Measurements from ENCODE around the gene PLXNB2. TPM values are rescaled to one million over a fixed set of nuclear protein-coding genes. Genes with fewer than 3 reads are reported as not detected.

Gene PLXNB2, protein sequence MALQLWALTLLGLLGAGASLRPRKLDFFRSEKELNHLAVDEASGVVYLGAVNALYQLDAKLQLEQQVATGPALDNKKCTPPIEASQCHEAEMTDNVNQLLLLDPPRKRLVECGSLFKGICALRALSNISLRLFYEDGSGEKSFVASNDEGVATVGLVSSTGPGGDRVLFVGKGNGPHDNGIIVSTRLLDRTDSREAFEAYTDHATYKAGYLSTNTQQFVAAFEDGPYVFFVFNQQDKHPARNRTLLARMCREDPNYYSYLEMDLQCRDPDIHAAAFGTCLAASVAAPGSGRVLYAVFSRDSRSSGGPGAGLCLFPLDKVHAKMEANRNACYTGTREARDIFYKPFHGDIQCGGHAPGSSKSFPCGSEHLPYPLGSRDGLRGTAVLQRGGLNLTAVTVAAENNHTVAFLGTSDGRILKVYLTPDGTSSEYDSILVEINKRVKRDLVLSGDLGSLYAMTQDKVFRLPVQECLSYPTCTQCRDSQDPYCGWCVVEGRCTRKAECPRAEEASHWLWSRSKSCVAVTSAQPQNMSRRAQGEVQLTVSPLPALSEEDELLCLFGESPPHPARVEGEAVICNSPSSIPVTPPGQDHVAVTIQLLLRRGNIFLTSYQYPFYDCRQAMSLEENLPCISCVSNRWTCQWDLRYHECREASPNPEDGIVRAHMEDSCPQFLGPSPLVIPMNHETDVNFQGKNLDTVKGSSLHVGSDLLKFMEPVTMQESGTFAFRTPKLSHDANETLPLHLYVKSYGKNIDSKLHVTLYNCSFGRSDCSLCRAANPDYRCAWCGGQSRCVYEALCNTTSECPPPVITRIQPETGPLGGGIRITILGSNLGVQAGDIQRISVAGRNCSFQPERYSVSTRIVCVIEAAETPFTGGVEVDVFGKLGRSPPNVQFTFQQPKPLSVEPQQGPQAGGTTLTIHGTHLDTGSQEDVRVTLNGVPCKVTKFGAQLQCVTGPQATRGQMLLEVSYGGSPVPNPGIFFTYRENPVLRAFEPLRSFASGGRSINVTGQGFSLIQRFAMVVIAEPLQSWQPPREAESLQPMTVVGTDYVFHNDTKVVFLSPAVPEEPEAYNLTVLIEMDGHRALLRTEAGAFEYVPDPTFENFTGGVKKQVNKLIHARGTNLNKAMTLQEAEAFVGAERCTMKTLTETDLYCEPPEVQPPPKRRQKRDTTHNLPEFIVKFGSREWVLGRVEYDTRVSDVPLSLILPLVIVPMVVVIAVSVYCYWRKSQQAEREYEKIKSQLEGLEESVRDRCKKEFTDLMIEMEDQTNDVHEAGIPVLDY (N-terminal part only)
- 145 and 159 TPM in 2 replicates for total RNA-seq

DNA sequence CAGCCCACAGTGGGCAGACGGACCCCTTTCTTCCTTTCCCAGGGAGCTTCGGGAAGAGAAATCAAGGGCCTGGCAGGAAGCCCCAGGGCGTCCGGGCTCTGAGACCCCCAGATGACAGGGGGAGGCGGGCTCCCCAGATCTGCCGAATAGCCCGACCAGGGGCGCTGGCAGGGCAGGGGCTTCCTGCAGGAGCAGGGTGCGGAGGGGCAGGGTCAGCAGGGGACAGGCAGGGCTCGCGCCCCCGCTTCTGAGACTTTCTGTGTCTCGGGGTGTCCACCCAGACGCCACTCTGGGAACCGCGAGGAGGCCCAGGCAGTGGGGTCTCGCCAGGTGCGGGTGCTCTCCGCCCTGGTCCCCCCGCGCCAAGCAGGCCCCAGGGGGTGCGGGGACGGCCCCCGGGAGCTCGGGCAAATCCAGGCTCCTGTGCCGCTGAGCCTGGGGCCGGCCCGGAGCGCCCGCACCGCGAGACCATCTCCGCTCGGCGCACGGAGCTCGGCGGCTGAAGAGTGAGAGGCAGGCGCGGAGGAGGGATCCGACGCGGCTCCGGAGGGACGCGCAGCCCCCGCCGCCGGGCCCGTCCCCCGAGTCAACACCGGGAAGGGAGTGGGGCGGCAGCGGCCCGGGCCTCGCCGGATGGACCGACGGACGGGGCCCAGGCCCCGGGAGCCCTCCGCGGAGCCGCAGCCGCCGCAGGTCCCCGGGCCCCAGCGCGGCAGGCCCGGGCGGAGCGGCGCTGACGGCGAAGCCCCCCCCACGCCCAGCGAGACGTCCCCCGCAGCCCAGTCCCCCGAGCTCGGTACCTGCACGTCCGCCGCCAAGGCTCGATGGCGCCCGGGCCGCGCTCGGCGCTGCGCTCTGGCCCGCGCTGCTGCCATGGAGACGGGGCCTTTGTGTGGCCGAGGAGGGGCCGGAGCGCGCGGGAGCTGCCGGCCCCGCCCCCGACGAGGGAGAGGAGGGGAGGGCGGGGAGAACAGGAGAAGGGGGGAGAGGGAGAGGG, at the start of gene PLXNB2:
PLXNB2 (minus strand) TSS at position 894 of the 997 bp plus-strand sequence. CDS start 17,062 bp downstream, outside the sequence.

GRCh38 chr22:50342651-50343540, 35.5 kb upstream of the PLXNB2 start, which contains the start of gene PPP6R2:
Gene PPP6R2 (plus strand): TSS chr22:50343327. CDS start chr22:50393909, 50,582 bp downstream.

DNA sequence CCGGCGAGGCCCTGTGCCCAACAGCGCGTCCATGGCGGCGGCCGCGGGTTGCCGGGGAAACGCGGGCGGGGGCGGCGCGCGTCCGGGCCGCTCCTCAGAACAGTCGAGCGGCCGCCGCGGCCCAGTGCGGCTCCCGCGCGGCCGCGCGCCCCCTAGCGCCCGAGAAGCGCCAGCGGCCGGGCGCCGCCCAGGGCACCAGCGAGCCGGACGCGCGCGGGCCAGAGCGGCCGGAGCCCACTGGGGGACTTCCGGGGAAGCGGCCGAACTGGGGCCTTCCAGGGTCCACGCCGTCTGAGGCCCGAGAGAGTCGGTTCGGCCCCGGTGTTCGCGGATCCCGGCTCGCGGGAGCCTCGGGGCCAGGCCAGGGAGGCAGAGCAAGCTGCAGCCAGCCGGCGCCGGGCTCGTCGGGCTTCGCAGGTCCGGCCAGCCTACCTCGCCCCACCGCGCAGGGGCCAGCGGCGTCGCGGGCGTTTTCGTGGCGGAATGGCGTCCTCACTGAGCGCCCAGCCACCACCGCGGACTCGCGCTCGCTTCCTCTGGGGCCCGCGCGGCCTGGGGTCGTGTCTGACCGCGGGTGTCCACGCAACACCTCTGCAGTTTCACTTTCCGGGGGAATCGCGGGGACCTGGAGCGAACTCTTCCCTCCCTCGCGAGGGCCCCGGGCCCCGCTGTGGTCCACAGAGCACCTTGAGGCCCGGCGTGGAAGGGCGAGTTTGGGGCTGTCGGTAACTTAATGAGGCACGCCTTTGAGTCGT, 19.7 kb upstream of the PLXNB2 start, which contains the start of gene DENND6B:
DENND6B (minus strand) TSS at position 57 of the 755 bp plus-strand sequence; CDS start at position 33, 24 bp downstream.

GRCh38 chr22:50269970-50270665, 37.3 kb downstream of the PLXNB2 start, which contains the start of gene MAPK11:
Gene MAPK11 (minus strand): TSS chr22:50270380. CDS start chr22:50270292, 88 bp downstream.

DNA sequence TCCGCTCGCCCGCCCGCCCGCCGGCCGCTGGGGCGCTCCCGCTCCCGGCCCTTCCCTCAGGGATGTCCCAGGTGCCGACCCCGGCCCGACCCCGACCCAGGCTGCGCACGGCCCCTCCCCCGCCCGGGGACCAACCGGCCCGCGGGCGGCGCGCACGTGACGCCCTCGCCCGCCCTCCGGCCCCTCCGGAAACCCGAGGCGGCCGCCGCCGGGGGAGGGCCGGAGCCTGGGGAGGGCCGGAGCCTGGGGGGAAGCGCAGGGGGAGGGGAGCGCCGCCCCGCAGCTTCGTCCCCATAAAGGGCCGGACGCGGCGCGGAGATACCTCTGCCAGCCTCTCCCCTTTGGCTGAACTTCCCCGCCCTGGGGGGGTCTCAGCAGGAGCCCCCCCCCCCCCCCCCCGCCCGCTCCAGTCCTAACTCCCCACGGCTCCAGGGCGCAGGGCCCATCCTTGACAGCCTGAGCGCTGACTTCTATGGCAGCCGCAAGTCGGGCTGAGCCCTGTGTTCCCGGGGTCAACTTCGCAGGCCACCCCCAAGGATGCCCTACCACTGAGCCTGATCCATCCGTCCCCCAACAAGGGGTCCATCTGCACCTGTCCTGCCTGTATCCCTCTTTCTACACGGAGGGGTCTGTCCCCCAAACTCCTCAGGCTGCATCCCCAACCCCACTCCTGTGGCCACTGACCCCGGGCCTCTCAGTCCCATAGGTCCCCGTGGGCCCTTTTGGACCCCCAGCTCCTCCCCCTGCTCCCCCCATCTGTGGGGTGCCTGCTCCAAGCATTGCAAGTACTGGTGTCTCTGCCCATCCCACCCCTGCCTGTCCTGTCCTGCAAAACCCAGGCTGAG, 45.6 kb downstream of the PLXNB2 start, which contains the start of gene MAPK12:
MAPK12 (minus strand) TSS at position 69 of the 845 bp plus-strand sequence. CDS start 174 bp downstream, outside the sequence.

GRCh38 chr22:50250555-50251476, 56.6 kb downstream of the PLXNB2 start, which contains the start of gene HDAC10:
Gene HDAC10 (minus strand): TSS chr22:50251265. CDS start chr22:50251032, 233 bp downstream.

GRCh38 chr22:50244420-50245213, 62.8 kb downstream of the PLXNB2 start, which contains the start of gene TUBGCP6:
Gene TUBGCP6 (minus strand): TSS chr22:50245023. CDS start chr22:50244459, 564 bp downstream.

Other genes with a start within 250 kb of the PLXNB2 start
- not detected in 2 replicates for gene TTLL8, start 249.3 kb downstream of the PLXNB2 start, total RNA-seq
- 2.1 and 2.2 TPM in 2 replicates for gene MLC1, start 222.2 kb downstream of the PLXNB2 start, total RNA-seq
- 1.8 and 7.8 TPM in 2 replicates for gene MOV10L1, start 217.6 kb downstream of the PLXNB2 start, total RNA-seq
- 0.79 and 1.1 TPM in 2 replicates for gene PANX2, start 136.9 kb downstream of the PLXNB2 start, total RNA-seq
- 15.2 and 16.5 TPM in 2 replicates for gene TRABD, start 121.7 kb downstream of the PLXNB2 start, total RNA-seq
- gene SELENOO, start 106.6 kb downstream of the PLXNB2 start, total RNA-seq, result 21.8 and 25.4 TPM in 2 replicates
- gene TUBGCP6, start 62.6 kb downstream of the PLXNB2 start, total RNA-seq, result 26.4 and 30.5 TPM in 2 replicates
- gene HDAC10, start 56.4 kb downstream of the PLXNB2 start, total RNA-seq, result 16.2 and 21.7 TPM in 2 replicates
- gene MAPK12, start 46.0 kb downstream of the PLXNB2 start, total RNA-seq, result 24.3 and 28.3 TPM in 2 replicates
- gene MAPK11, start 37.3 kb downstream of the PLXNB2 start, total RNA-seq, result 3.7 and 4.4 TPM in 2 replicates
- gene DENND6B, start 19.4 kb upstream of the PLXNB2 start, total RNA-seq, result 1.6 and 1.9 TPM in 2 replicates
- 62.2 and 65.0 TPM in 2 replicates for gene PPP6R2, start 35.7 kb upstream of the PLXNB2 start, total RNA-seq
- gene SBF1, start 167.4 kb upstream of the PLXNB2 start, total RNA-seq, result 49.7 and 60.6 TPM in 2 replicates
- under 0.01 and 0.37 TPM in 2 replicates for gene ADM2, start 173.9 kb upstream of the PLXNB2 start, total RNA-seq
- not detected in 2 replicates for gene MIOX, start 179.2 kb upstream of the PLXNB2 start, total RNA-seq
- gene LMF2, start 200.1 kb upstream of the PLXNB2 start, total RNA-seq, result 24.8 and 29.5 TPM in 2 replicates
- gene NCAPH2, start 200.6 kb upstream of the PLXNB2 start, total RNA-seq, result 24.9 and 38.2 TPM in 2 replicates
- 0.62 and 2.0 TPM in 2 replicates for gene SCO2, start 218.0 kb upstream of the PLXNB2 start, total RNA-seq
- 7.3 and 14.3 TPM in 2 replicates for gene TYMP, start 222.4 kb upstream of the PLXNB2 start, total RNA-seq
- gene KLHDC7B, start 238.3 kb upstream of the PLXNB2 start, total RNA-seq, result under 0.01 TPM in 1 of 2 replicates, not detected in the other

All from aortic smooth muscle cell (primary cell).